SK-N-SH (cell line): Measurements from ENCODE around the gene PRDM7. TPM values are rescaled to one million over a fixed set of nuclear protein-coding genes. Genes with fewer than 3 reads are reported as not detected.

Source experiments
- CTCF ChIA-PET: fragments of 300-600, 350-600 bp; formaldehyde crosslinking; extraction: SDS; loops from one replicate; lab custom pipeline; 2021; lab: Yijun Ruan, JAX
- POLR2A ChIA-PET: fragments of 350-600 bp; sonication (Branson Sonifier 250); formaldehyde crosslinking; extraction: SDS; loops from one replicate; lab custom pipeline; 2020; ENCODE audit warnings: antibody characterized with exemption, inconsistent platforms; lab: Yijun Ruan, JAX
- DNase-seq: peaks from one replicate; pipeline ENCODE4 v3.0.0; 2012
- H2AFZ ChIP-seq: fragments of 200-600 bp; sonication (generic); 2 replicates; pipeline ENCODE4 v1.8.1; 2016; ENCODE audit warnings: antibody characterized with exemption, mild to moderate bottlenecking, low read depth
- H3F3A ChIP-seq: fragments of 200-600 bp; sonication (generic); replicated peaks from 2 replicates; pipeline ENCODE3; 2016; ENCODE audit warnings: antibody characterized with exemption, mild to moderate bottlenecking; ENCODE audit not compliant: insufficient read depth
- H3K27ac ChIP-seq, 2 experiments: fragments of 200-500 bp in 1 of 2; fragments of 200-600 bp in 1 of 2; sonication (Bioruptor generic) in 1 of 2; sonication (generic), shearing (Covaris generic) in 1 of 2; 2 replicates each; pipeline versions ENCODE4 v1.5.1 to v1.6.1; 2014 to 2016; ENCODE audit warnings: low read depth in 2 of 2, inconsistent platforms in 1 of 2, low read length in 1 of 2, mild to moderate bottlenecking in 1 of 2, mixed read lengths in 1 of 2
- H3K27me3 ChIP-seq: fragments of 200-600 bp; sonication (generic), shearing (Covaris generic); 2 replicates; pipeline ENCODE4 v1.6.1; 2016; ENCODE audit warnings: mixed run types; ENCODE audit not compliant: insufficient read depth
- H3K36me3 ChIP-seq, 2 experiments: fragments of 200-500 bp in 1 of 2; fragments of 200-600 bp in 1 of 2; sonication (Bioruptor generic) in 1 of 2; sonication (generic) in 1 of 2; replicated peaks in 1 of 2; 2 replicates each; pipeline versions ENCODE3 to v1.5.1; 2014 to 2016; ENCODE audit warnings: low read length in 1 of 2, mild to moderate bottlenecking in 1 of 2; ENCODE audit not compliant: insufficient read depth in 2 of 2, control insufficient read depth in 1 of 2
- H3K4me1 ChIP-seq, 2 experiments: fragments of 200-500 bp in 1 of 2; fragments of 200-600 bp in 1 of 2; sonication (Bioruptor generic) in 1 of 2; sonication (generic), shearing (Covaris generic) in 1 of 2; 2 replicates each; pipeline versions ENCODE4 v1.5.1 to v1.6.1; 2014 to 2016; ENCODE audit warnings: low read depth in 1 of 2, low read length in 1 of 2, mixed run types in 1 of 2; ENCODE audit not compliant: insufficient read depth in 2 of 2, control insufficient read depth in 1 of 2
- H3K4me2 ChIP-seq: fragments of 200-600 bp; sonication (generic), shearing (Covaris generic); 2 replicates; pipeline ENCODE4 v1.6.1; 2017; ENCODE audit warnings: mixed run types
- H3K4me3 ChIP-seq, 2 experiments: fragments of 200-500 bp in 1 of 2; fragments of 200-600 bp in 1 of 2; sonication (Bioruptor generic) in 1 of 2; sonication (generic), shearing (Covaris generic) in 1 of 2; 2 replicates each; pipeline versions ENCODE4 v1.5.1 to v1.8.1; 2014 to 2016; ENCODE audit warnings: low read depth in 2 of 2, inconsistent platforms in 1 of 2, low read length in 1 of 2, mild to moderate bottlenecking in 1 of 2, mixed read lengths in 1 of 2, moderate library complexity in 1 of 2
- H3K79me2 ChIP-seq: fragments of 200-600 bp; sonication (generic); 2 replicates; pipeline ENCODE4 v1.8.1; 2017; ENCODE audit warnings: mild to moderate bottlenecking; ENCODE audit not compliant: insufficient read depth
- H3K9ac ChIP-seq: fragments of 200-600 bp; sonication (generic); 2 replicates; pipeline ENCODE4 v1.6.1; 2017; ENCODE audit warnings: mixed run types
- H3K9me2 ChIP-seq: fragments of 200-600 bp; sonication (generic); 2 replicates; pipeline ENCODE4 v1.6.1; 2017; ENCODE audit warnings: mixed run types
- H3K9me3 ChIP-seq: fragments of 200-600 bp; sonication (generic); 2 replicates; pipeline ENCODE4 v1.6.1; 2017; ENCODE audit warnings: mixed run types, mild to moderate bottlenecking, moderate library complexity
- H4K20me1 ChIP-seq: fragments of 200-600 bp; sonication (generic); 2 replicates; pipeline ENCODE4 v1.6.1; 2017; ENCODE audit warnings: mild to moderate bottlenecking, mixed run types; ENCODE audit not compliant: insufficient read depth
- CHD2 ChIP-seq: fragments of 150-350 bp; IDR thresholded peaks from 2 replicates; pipeline ENCODE4 v1.6.1; 2018; ENCODE audit warnings: low read length; ENCODE audit not compliant: partially characterized antibody
- ELF1 ChIP-seq: IDR thresholded peaks from 2 replicates; pipeline ENCODE4 v1.4.0; 2012
- EP300 ChIP-seq, 2 experiments: IDR thresholded peaks; 2 replicates each; pipeline versions ENCODE4 v1.4.0 to v1.6.1; 2012; ENCODE audit warnings: borderline replicate concordance in 1 of 2, low read depth in 1 of 2, low read length in 1 of 2
- EZH2phosphoT487 ChIP-seq: fragments of 200-600 bp; sonication (generic); IDR thresholded peaks from 2 replicates; pipeline ENCODE4 v1.6.1; 2017; ENCODE audit warnings: low read depth, mixed run types, mild to moderate bottlenecking, antibody characterized with exemption, moderate library complexity, borderline replicate concordance
- FOXM1 ChIP-seq: IDR thresholded peaks from 2 replicates; pipeline ENCODE4 v1.4.0; 2012; ENCODE audit warnings: low read depth, mild to moderate bottlenecking
- GABPA ChIP-seq: IDR thresholded peaks from 2 replicates; pipeline ENCODE4 v1.4.0; 2012; ENCODE audit warnings: low read depth, mild to moderate bottlenecking
- GATA2 ChIP-seq: sonication (generic); formaldehyde crosslinking; IDR thresholded peaks from 2 replicates; pipeline ENCODE4 v1.5.0; 2020; ENCODE audit warnings: mild to moderate bottlenecking, missing genetic modification reagents
- NRF1 ChIP-seq: IDR thresholded peaks from 2 replicates; pipeline ENCODE4 v1.6.1; 2012; ENCODE audit warnings: low read depth, mild to moderate bottlenecking, low read length
- POLR2AphosphoS5 ChIP-seq: IDR thresholded peaks from 2 replicates; pipeline ENCODE4 v1.6.1; 2012; ENCODE audit warnings: low read depth, low read length
- RCOR1 ChIP-seq: fragments of 150-350 bp; IDR thresholded peaks from 2 replicates; pipeline ENCODE4 v1.6.1; 2017; ENCODE audit warnings: antibody characterized with exemption, low read length
- RFX5 ChIP-seq: IDR thresholded peaks from 2 replicates; pipeline ENCODE4 v1.6.1; 2012; ENCODE audit warnings: mild to moderate bottlenecking, improper control_type of control experiment, low read length
- RXRA ChIP-seq: IDR thresholded peaks from 2 replicates; pipeline ENCODE4 v1.4.0; 2012; ENCODE audit warnings: low read depth, mild to moderate bottlenecking, borderline replicate concordance
- YY1 ChIP-seq: IDR thresholded peaks from 2 replicates; pipeline ENCODE4 v1.4.0; 2012; ENCODE audit warnings: low read depth, mild to moderate bottlenecking
- WGBS: methylation state at CpG from one replicate; pipeline ENCODE4 v1.1.6; 2017; ENCODE audit warnings: low lambda C conversion rate; 5-methylcytosine and 5-hydroxymethylcytosine counted together
- polyA plus RNA-seq, 3 experiments: library from polyadenylated mRNA; depleted of rRNA; stranded (reverse); fragments of >200 nt; gene quantifications; 2 replicates each; pipeline ENCODE4 v1.2.3, GENCODE V29; 2012
- TF ChIP-seq, protein P1 (sequence below): IDR thresholded peaks from 2 replicates; pipeline ENCODE4 v1.6.1; 2012; ENCODE audit warnings: mild to moderate bottlenecking, low read depth, low read length, moderate library complexity
- TF ChIP-seq, protein P2 (sequence below): IDR thresholded peaks from 2 replicates; pipeline ENCODE4 v1.4.0; 2012; ENCODE audit warnings: low read depth, borderline replicate concordance
- TF ChIP-seq, protein P3 (sequence below): IDR thresholded peaks from 2 replicates; pipeline ENCODE4; 2012
- TF ChIP-seq, protein P4 (sequence below): fragments of 200-600 bp; sonication (generic); IDR thresholded peaks from 2 replicates; pipeline ENCODE4 v1.6.1; 2017; ENCODE audit warnings: antibody characterized with exemption, mild to moderate bottlenecking, moderate library complexity

PRDM7 gene
- polyA plus RNA-seq, 1 of the 3 experiments (the other 2 are of a cell fraction): not detected

DNA sequence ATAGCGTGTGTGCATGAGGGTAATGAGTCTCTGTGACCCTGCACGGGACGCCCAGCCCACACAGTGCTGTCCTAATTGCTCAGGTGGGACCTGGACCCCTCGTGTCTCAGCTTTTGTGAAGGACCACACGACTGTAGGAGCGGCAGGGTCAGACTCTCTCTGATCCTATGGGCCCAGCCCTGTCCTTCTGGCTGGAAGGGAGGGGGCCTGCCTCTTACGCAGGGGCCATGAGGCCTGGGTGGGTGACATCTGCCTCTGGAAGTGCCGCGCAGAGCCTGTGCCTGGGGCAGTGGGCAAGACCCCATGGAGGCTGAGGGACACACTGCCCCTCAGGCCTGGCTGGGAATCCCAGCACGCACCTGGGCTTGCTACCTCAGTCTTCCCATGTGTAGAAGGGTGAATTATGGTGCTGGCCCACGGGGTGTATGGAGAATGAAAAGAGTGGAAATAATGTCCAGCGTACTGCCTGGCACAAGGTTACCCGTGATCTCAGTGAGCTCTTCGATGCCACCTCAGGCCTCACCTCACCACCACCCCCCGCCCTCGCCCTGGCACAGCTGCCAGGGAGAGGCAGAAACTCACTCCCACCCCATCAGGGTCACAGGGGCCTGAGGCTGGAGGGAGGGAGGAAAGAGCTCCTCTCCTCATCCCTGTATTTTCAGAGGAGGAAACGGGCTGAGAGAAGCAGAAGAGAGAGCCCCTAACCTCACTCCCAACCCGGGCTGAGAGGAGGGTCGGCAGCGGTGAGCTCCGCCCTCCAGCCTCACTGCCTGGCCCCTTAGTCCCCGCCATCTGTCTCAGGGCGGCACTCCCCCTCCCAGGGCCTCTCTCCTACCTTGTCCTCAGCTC, 30.8 kb downstream of the PRDM7 start:
- peak overlapping the region in 1 of 2 experiments; percentile 68; a peak in 1 of 4 replicates for H3K27ac ChIP-seq
- no peaks in the 10 kb centered on the region for H3K79me2 ChIP-seq
- 50% methylated on average over 15 of the region's 23 CpGs for WGBS
- no peaks in the 10 kb centered on the region for H4K20me1 ChIP-seq
- H3K27me3 ChIP-seq: no peaks in the 10 kb centered on the region
- H3K4me1 ChIP-seq: peaks cover 12 to 17% of the 10 kb centered on the region in 2 experiments; a peak in 3 of 4 replicates
- H3K9ac ChIP-seq: no peak overlapping the region
- H3K36me3 ChIP-seq: peaks cover 0 to 3% of the 10 kb centered on the region in 2 experiments
- H3K9me3 ChIP-seq: no peaks in the 10 kb centered on the region
- POLR2A ChIA-PET: interaction anchor here (0.7 to 1.6 kb wide), 5 partner anchors 13 to 123 kb away, joined by 4 to 6 read pairs (median 5); partner anchors contain the start of gene TUBB3
- CTCF ChIA-PET: interaction anchor here (0.7 to 3.3 kb wide), 6 partner anchors 14 to 128 kb away, joined by 3 to 15 read pairs (median 3); partner anchors contain the start of genes DBNDD1 and MC1R
- H3K9me2 ChIP-seq: no peaks in the 10 kb centered on the region
- H2AFZ ChIP-seq: no peak overlapping the region
- DNase-seq: peak; percentile 84
- TF ChIP-seq, protein P1, sequence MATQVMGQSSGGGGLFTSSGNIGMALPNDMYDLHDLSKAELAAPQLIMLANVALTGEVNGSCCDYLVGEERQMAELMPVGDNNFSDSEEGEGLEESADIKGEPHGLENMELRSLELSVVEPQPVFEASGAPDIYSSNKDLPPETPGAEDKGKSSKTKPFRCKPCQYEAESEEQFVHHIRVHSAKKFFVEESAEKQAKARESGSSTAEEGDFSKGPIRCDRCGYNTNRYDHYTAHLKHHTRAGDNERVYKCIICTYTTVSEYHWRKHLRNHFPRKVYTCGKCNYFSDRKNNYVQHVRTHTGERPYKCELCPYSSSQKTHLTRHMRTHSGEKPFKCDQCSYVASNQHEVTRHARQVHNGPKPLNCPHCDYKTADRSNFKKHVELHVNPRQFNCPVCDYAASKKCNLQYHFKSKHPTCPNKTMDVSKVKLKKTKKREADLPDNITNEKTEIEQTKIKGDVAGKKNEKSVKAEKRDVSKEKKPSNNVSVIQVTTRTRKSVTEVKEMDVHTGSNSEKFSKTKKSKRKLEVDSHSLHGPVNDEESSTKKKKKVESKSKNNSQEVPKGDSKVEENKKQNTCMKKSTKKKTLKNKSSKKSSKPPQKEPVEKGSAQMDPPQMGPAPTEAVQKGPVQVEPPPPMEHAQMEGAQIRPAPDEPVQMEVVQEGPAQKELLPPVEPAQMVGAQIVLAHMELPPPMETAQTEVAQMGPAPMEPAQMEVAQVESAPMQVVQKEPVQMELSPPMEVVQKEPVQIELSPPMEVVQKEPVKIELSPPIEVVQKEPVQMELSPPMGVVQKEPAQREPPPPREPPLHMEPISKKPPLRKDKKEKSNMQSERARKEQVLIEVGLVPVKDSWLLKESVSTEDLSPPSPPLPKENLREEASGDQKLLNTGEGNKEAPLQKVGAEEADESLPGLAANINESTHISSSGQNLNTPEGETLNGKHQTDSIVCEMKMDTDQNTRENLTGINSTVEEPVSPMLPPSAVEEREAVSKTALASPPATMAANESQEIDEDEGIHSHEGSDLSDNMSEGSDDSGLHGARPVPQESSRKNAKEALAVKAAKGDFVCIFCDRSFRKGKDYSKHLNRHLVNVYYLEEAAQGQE: no peak
- TF ChIP-seq RXRA: no peak
- no peak for TF ChIP-seq NRF1
- no peak for TF ChIP-seq RFX5
- TF ChIP-seq POLR2AphosphoS5: no peak
- TF ChIP-seq, protein P2, sequence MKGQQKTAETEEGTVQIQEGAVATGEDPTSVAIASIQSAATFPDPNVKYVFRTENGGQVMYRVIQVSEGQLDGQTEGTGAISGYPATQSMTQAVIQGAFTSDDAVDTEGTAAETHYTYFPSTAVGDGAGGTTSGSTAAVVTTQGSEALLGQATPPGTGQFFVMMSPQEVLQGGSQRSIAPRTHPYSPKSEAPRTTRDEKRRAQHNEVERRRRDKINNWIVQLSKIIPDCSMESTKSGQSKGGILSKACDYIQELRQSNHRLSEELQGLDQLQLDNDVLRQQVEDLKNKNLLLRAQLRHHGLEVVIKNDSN: no peak
- no peak for TF ChIP-seq EZH2phosphoT487
- TF ChIP-seq GATA2: no peak
- TF ChIP-seq, protein P3, sequence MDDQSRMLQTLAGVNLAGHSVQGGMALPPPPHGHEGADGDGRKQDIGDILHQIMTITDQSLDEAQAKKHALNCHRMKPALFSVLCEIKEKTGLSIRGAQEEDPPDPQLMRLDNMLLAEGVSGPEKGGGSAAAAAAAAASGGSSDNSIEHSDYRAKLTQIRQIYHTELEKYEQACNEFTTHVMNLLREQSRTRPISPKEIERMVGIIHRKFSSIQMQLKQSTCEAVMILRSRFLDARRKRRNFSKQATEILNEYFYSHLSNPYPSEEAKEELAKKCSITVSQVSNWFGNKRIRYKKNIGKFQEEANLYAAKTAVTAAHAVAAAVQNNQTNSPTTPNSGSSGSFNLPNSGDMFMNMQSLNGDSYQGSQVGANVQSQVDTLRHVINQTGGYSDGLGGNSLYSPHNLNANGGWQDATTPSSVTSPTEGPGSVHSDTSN: no peak
- no peak for TF ChIP-seq CHD2
- TF ChIP-seq, protein P4, sequence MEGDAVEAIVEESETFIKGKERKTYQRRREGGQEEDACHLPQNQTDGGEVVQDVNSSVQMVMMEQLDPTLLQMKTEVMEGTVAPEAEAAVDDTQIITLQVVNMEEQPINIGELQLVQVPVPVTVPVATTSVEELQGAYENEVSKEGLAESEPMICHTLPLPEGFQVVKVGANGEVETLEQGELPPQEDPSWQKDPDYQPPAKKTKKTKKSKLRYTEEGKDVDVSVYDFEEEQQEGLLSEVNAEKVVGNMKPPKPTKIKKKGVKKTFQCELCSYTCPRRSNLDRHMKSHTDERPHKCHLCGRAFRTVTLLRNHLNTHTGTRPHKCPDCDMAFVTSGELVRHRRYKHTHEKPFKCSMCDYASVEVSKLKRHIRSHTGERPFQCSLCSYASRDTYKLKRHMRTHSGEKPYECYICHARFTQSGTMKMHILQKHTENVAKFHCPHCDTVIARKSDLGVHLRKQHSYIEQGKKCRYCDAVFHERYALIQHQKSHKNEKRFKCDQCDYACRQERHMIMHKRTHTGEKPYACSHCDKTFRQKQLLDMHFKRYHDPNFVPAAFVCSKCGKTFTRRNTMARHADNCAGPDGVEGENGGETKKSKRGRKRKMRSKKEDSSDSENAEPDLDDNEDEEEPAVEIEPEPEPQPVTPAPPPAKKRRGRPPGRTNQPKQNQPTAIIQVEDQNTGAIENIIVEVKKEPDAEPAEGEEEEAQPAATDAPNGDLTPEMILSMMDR: no peak
- no peak for TF ChIP-seq GABPA
- no peak for TF ChIP-seq RCOR1
- TF ChIP-seq ELF1: no peak
- TF ChIP-seq YY1: no peak
- TF ChIP-seq FOXM1: no peak
- TF ChIP-seq EP300 (IDR thresholded peaks at IDR 0.05; ENCODE audit: borderline replicate concordance in 1 of 2, low read depth in 1 of 2, low read length in 1 of 2): no peak
- H3K4me3 ChIP-seq: peak overlapping the region; percentile 48 to 55; a peak in 3 of 4 replicates
- H3K4me2 ChIP-seq: peak overlapping the region; percentile 85
- H3F3A ChIP-seq: peaks cover 5% of the 10 kb centered on the region
